Stimulated activated CD4-positive, alpha-beta T cell treated with anti-CD3 and anti-CD28 coated beads, Interleukin-15, amount 100 ng/mL, for 48 hours (primary cell): ENCODE measurements around the gene INSIG2.

Experiments used
- DNase-seq, 2 donors: peaks; one replicate each; pipeline ENCODE4 v3.0.0-alpha.2; 2020; ENCODE audit warnings: low read depth in 2 of 2

Gene INSIG2

DNA sequence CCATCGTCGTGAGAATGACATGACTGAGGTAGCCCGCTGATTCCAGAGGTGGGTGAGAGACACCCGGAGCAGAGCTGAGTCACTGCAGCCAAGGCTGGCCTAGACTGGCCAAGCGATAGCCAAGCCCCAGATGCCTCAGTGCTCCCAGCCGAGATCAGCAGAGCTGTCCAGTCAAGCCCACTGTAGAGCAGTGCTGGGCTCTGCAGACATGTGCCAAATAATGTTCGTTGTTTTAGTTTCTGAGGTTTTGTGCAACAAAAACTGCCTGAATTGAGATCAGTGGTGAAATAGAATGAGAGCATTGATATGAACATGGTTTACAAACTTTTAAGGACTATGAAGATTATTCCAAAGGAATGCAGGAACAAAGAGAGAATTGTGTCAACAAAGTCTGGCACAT is 42.1 kb downstream of the INSIG2 start:
- no peak for DNase-seq

- no peak for DNase-seq
These were observed 43.5 kb downstream of the INSIG2 start for GRCh38 chr2:118131771-118132170.

DNA sequence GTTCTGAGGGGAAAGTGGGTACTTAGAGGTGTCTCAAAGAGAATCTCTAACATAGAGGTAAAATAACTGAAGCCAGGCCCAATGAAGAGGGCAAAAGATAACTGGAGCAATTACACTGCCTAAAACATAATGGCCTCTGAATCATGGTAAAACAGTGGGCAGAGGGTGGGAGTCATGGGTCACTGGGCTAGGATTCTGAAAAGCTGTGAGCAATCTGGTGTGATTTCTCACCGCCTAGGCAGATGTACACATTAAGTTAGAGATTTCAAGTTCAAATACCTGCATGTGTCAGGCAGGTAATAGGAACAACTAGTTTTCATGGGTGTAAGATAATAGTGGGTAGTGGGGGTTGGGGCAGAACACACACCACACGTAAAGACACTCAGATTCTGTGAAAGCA is 45.6 kb downstream of the INSIG2 start:
- DNase-seq, result no peak

GRCh38 chr2:118134650-118135049 is 46.4 kb downstream of the INSIG2 start:
- DNase-seq, result no peak

- no peak for DNase-seq
These were observed 56.9 kb downstream of the INSIG2 start for GRCh38 chr2:118145207-118145606.

DNA sequence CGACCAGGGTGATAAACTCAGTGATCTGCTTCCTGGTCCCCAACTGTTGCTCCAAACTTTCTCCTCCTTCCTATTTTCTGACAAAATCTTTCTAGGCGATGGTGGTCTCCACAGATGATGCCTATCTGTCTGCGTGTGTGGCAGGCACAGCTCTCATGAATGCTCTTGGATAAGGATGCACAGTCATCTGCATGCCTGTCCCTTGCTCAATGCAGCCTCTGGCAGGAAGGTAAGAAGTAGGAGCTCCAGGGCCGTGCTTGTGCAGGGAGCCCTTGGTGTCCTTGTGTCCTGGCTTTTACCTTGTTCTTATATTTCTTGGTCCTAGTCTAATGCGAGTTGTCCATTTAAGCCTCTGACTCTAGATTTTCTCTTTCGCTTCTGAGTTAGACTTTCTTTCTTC is 57.5 kb downstream of the INSIG2 start:
- DNase-seq, result no peak

DNA sequence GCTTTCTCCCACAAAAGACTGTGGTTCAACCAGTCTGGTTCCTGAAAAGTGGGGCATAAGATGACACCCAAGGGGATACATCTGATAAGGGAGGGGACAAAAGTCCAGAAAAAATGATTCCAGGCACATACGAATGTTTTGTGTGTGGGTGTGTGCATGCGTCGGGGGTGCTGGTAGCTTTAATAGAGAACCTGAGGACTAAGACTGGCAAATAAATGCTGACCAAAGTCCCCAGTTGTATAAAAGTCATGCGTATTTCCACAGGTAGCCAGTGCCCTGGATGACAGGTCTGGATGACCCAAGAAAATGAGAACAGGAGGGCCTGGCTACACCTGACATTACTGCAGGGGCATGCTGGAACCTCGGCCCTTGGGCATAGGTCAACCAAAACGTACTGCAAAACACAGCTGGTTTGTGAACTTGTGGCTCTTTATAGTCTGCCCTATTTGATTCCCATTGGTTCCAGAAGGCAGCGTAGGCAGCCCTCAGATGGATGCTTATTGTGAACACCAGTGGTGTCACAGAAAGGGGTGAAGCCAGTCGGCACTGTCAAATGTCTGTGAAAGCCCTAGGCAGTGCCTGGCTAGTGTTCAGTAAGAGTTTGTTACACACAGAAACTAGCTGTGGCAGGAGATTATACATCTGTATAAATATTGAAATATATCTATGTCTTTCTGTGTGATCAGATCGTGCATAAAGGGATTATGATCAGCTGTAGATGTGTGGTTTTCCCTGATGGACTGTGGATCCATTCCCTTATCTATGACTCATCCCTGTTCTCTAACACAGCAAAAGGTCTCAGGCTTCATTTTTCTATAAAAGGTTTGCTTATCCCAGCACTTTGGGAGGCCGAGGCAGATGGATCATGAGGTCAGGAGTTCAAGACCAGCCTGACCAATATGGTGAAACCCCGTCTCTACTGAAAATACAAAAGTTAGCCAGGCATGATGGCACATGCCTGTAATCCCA is 58.3 kb downstream of the INSIG2 start:
- DNase-seq, result no peak

- no peak for DNase-seq
These were observed 59.9 kb downstream of the INSIG2 start for GRCh38 chr2:118148133-118148532.

DNA sequence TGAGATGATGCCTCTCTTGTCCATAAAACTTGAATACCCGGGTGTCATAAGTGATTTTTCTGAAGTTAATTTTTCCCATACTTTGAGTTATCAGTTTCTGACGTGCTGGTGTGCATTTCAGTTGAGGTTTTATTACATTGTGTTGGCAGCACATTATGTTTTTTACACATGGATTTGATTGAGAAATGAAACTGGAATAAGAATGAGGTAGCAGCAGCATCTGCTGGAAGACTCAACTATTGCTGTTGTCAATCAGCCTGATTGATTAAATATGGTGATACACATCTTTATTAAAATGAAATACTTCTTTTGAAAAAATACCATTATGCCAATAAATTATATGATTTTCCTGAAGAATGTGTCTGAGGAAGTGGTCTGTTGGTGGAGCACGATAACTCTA is 60.5 kb downstream of the INSIG2 start:
- DNase-seq, result no peak

- no peak for DNase-seq
These were observed 62.0 kb downstream of the INSIG2 start for GRCh38 chr2:118150294-118150693.

GRCh38 chr2:118151831-118152230 is 63.6 kb downstream of the INSIG2 start:
- no peak for DNase-seq

GRCh38 chr2:118153433-118153832 is 65.2 kb downstream of the INSIG2 start:
- no peak for DNase-seq

DNA sequence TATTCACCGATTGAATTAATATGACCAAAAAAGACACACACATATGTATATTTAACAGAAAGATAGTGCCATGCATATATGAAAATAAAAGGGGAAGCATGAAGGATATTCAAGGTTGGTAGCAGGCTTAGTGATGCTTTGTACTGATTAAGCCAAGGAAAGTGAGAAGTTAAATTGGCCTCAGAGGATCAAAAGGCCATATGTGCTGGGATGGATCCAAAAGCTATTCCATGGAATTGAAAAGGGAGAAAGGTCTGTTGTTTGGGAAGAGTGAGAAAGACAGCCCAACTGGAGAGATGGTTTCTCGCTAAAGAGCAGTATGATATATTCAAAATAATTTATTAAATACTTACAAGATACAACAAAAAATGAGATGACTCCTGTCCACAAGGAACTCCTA is 65.9 kb downstream of the INSIG2 start:
- no peak for DNase-seq
